Tibial nerve (tissue), 4 donors: ENCODE data around the gene TCEAL9. TPM values are rescaled to one million over a fixed set of nuclear protein-coding genes. Genes with fewer than 3 reads are reported as not detected.
"Not testable (repeated sequence)": the region's sequence is repeated elsewhere in the genome, so short reads cannot be mapped to it uniquely, and the experiment has no call there.

Source experiments
- DNase-seq, 2 donors: peaks; one replicate each; pipeline ENCODE4 v3.0.0-alpha.2; 2019; ENCODE audit warnings: low spot score in 2 of 2
- H3K27ac ChIP-seq, 4 donors: fragments of 200-600 bp; sonication (generic) in 3 of 4; one replicate each; pipeline ENCODE4 v1.5.1; 2017 to 2019; ENCODE audit warnings: mild to moderate bottlenecking in 1 of 4
- H3K27me3 ChIP-seq, 2 donors: fragments of 200-600 bp; sonication (generic) in 1 of 2; one replicate each; pipeline versions ENCODE4 v1.5.1 to v1.6.0; 2017 to 2019
- H3K36me3 ChIP-seq, 3 donors: fragments of 200-600 bp; sonication (generic); one replicate each; pipeline ENCODE4 v1.5.1; 2018 to 2019
- H3K4me1 ChIP-seq, 4 donors: fragments of 200-600 bp; sonication (generic) in 3 of 4; one replicate each; pipeline ENCODE4 v1.5.1; 2017 to 2019
- H3K4me3 ChIP-seq, 4 donors: fragments of 200-600 bp; sonication (generic) in 3 of 4; one replicate each; pipeline ENCODE4 v1.5.1; 2017 to 2019; ENCODE audit warnings: mild to moderate bottlenecking in 1 of 4, moderate library complexity in 1 of 4
- H3K9me3 ChIP-seq, 4 donors: fragments of 200-600 bp; sonication (generic) in 3 of 4; one replicate each; pipeline ENCODE4 v1.5.1; 2017 to 2019
- CTCF ChIP-seq, 5 experiments: fragments of 200-600 bp in 3 of 5; fragments of 450-650 bp in 2 of 5; sonication (generic) in 3 of 5; IDR thresholded peaks; one replicate each; pipeline ENCODE4 v1.5.1; 2016 to 2019; ENCODE audit warnings: antibody characterized with exemption in 5 of 5, mild to moderate bottlenecking in 3 of 5, moderate library complexity in 2 of 5
- EP300 ChIP-seq, 2 donors: sonication (generic); formaldehyde crosslinking; IDR thresholded peaks; one replicate each; pipeline ENCODE4 v1.6.1; 2017; ENCODE audit warnings: antibody characterized with exemption in 2 of 2, mild to moderate bottlenecking in 1 of 2
- POLR2A ChIP-seq, 2 donors: fragments of 450-650 bp; IDR thresholded peaks; one replicate each; pipeline ENCODE4 v1.6.1; 2017; ENCODE audit warnings: antibody characterized with exemption in 2 of 2, mild to moderate bottlenecking in 2 of 2, moderate library complexity in 2 of 2
- WGBS, 2 donors: methylation state at CpG; one replicate each; pipeline ENCODE4 v1.1.5; 2018; 5-methylcytosine and 5-hydroxymethylcytosine counted together
- total RNA-seq, 4 donors: library from RNA; depleted of rRNA; stranded (reverse); fragments of >200 nt; gene quantifications; one replicate each; pipeline ENCODE4 v1.1.0, GENCODE V29; 2016

TCEAL9 gene
- total RNA-seq, 4 donors from 2014 or later: 49.2 to 114 (median 55.4) TPM

- DNase-seq: no peak
- no peaks in the 10 kb centered on the region for H3K9me3 ChIP-seq
- H3K4me3 ChIP-seq: no peak overlapping the region
- peak overlapping the region in 1 of 4 donors; percentile 50 for H3K27ac ChIP-seq
- TF ChIP-seq POLR2A (IDR thresholded peaks at IDR 0.05) (no peak), CTCF (IDR thresholded peaks at IDR 0.05) (no peak), EP300 (IDR thresholded peaks at IDR 0.05) (no peak)
- WGBS, 2 donors: 64 to 78% methylated on average over 2 of the region's 2 CpGs
- no peaks in the 10 kb centered on the region for H3K4me1 ChIP-seq
- H3K36me3 ChIP-seq: no peaks in the 10 kb centered on the region
- H3K27me3 ChIP-seq: peaks cover 0 to 13% of the 10 kb centered on the region in 2 donors
These were observed 28.4 kb downstream of the TCEAL9 start for GRCh38 chrX:103384672-103385071.

GRCh38 chrX:103385283-103385830, 29.1 kb downstream of the TCEAL9 start:
- H3K4me1 ChIP-seq, H3K36me3 ChIP-seq, H3K4me3 ChIP-seq, DNase-seq, H3K9me3 ChIP-seq: not testable (repeated sequence)
- TF ChIP-seq EP300 (IDR thresholded peaks at IDR 0.05): peak in 1 of 2 donors; percentile 50
- Histone ChIP-seq H3K27me3 (peaks cover 0 to 15% of the 10 kb centered on the region in 2 donors), H3K27ac (peak overlapping the region in 1 of 4 donors; percentile 73)
- WGBS, 2 donors: 70 to 71% methylated on average over 5 of the region's 5 CpGs

- WGBS, 2 donors: 75 to 92% methylated on average over 2 of the region's 2 CpGs
- Histone ChIP-seq H3K27ac (peak overlapping the region in 1 of 4 donors; percentile 73), H3K36me3 (no peaks in the 10 kb centered on the region), H3K4me1 (no peaks in the 10 kb centered on the region), H3K27me3 (peaks cover 0 to 15% of the 10 kb centered on the region in 2 donors), H3K9me3 (no peaks in the 10 kb centered on the region), H3K4me3 (no peak overlapping the region)
- TF ChIP-seq POLR2A (IDR thresholded peaks at IDR 0.05) (no peak), CTCF (IDR thresholded peaks at IDR 0.05) (no peak), EP300 (IDR thresholded peaks at IDR 0.05) (no peak)
- DNase-seq: no peak
These were observed 30.0 kb downstream of the TCEAL9 start for GRCh38 chrX:103386332-103386731.

GRCh38 chrX:103393487-103393886, 37.2 kb downstream of the TCEAL9 start:
- Histone ChIP-seq H3K4me1 (no peaks in the 10 kb centered on the region), H3K27ac (no peak overlapping the region), H3K9me3 (no peaks in the 10 kb centered on the region), H3K36me3 (no peaks in the 10 kb centered on the region), H3K4me3 (no peak overlapping the region), H3K27me3 (peaks cover 0 to 23% of the 10 kb centered on the region in 2 donors)
- DNase-seq: no peak
- TF ChIP-seq EP300 (IDR thresholded peaks at IDR 0.05) (no peak), CTCF (IDR thresholded peaks at IDR 0.05) (no peak), POLR2A (IDR thresholded peaks at IDR 0.05) (no peak)
- WGBS, 2 donors: 66 to 80% methylated on average over 3 of the region's 3 CpGs

- no peaks in the 10 kb centered on the region for H3K9me3 ChIP-seq
- no peaks in the 10 kb centered on the region for H3K4me1 ChIP-seq
- WGBS, 2 donors: 50 to 56% methylated on average over 5 of the region's 5 CpGs
- H3K27ac ChIP-seq: no peak overlapping the region
- no peak for DNase-seq
- no peak overlapping the region for H3K4me3 ChIP-seq
- no peaks in the 10 kb centered on the region for H3K36me3 ChIP-seq
- H3K27me3 ChIP-seq: peaks cover 0 to 13% of the 10 kb centered on the region in 2 donors
- no peak for TF ChIP-seq CTCF (IDR thresholded peaks at IDR 0.05)
- TF ChIP-seq POLR2A (IDR thresholded peaks at IDR 0.05): no peak
- no peak for TF ChIP-seq EP300 (IDR thresholded peaks at IDR 0.05)
These were observed 39.9 kb downstream of the TCEAL9 start for GRCh38 chrX:103396186-103396585.
